T-cell (primary cell): ENCODE results near the gene IFT52. TPM values are rescaled to one million over a fixed set of nuclear protein-coding genes. Genes with fewer than 3 reads are reported as not detected.
A peak's percentile ranks its signal among the peaks of the same experiment; 100 is the strongest.

ENCODE experiments used
- ATAC-seq, 4 experiments: fragments of 200-7000 bp in 3 of 4; fragments of 150-1000 bp in 1 of 4; cut with Tn5 transposase; replicated peaks in 1 of 4; 1 replicate in 3 of 4; 2 replicates in 1 of 4; pipeline ENCODE4 v1.10.0; 2021; ENCODE audit warnings: moderate library complexity in 3 of 4, mild to moderate bottlenecking in 2 of 4, moderate number of reproducible peaks in 1 of 4
- CTCF ChIA-PET, 2 donors: fragments of 300-600 bp; sonication (Branson Sonifier 250); formaldehyde crosslinking; loops; one replicate each; lab custom pipeline; 2022; ENCODE audit warnings: antibody characterized with exemption in 2 of 2; lab: Charles Lee
- POLR2A ChIA-PET, 2 donors: fragments of 300-600 bp; sonication (Branson Sonifier 250); formaldehyde crosslinking; loops; one replicate each; lab custom pipeline; 2022; ENCODE audit warnings: antibody characterized with exemption in 2 of 2; lab: Charles Lee
- DNase-seq, 35 experiments: peaks; one replicate each; pipeline versions ENCODE4 v3.0.0 to v3.0.0-alpha.2; 2013 to 2023
- H3K27ac ChIP-seq: one replicate; pipeline ENCODE4 v1.5.1; 2013; ENCODE audit warnings: low read length
- H3K27me3 ChIP-seq, 2 experiments: replicated peaks in 1 of 2; 1 replicate in 1 of 2; 2 replicates in 1 of 2; pipeline versions ENCODE4 v1.6.1 to v1.7.0; 2013; ENCODE audit warnings: low read length in 1 of 2, mixed read lengths in 1 of 2; ENCODE audit not compliant: control insufficient read depth in 2 of 2, insufficient read depth in 2 of 2; ENCODE audit errors: extremely low read depth in 1 of 2
- H3K36me3 ChIP-seq, 2 donors: 1 replicate in 1 of 2; 2 replicates in 1 of 2; pipeline versions ENCODE4 v1.6.1 to v1.7.0; 2013; ENCODE audit warnings: low read length in 1 of 2; ENCODE audit not compliant: control insufficient read depth in 2 of 2, insufficient read depth in 1 of 2; ENCODE audit errors: extremely low read depth in 1 of 2
- H3K4me1 ChIP-seq, 2 experiments: 1 replicate in 1 of 2; 2 replicates in 1 of 2; pipeline versions ENCODE4 v1.6.1 to v1.7.0; 2013; ENCODE audit warnings: low read length in 2 of 2, mixed read lengths in 1 of 2; ENCODE audit not compliant: insufficient read depth in 2 of 2, control insufficient read depth in 1 of 2; ENCODE audit errors: extremely low read depth in 1 of 2
- H3K4me3 ChIP-seq, 2 donors: 1 replicate in 1 of 2; 2 replicates in 1 of 2; pipeline versions ENCODE4 v1.5.1 to v1.7.0; 2013; ENCODE audit warnings: mild to moderate bottlenecking in 2 of 2, low read length in 1 of 2, moderate library complexity in 1 of 2; ENCODE audit not compliant: control insufficient read depth in 1 of 2; ENCODE audit errors: extremely low read depth in 1 of 2
- H3K9me3 ChIP-seq: 2 replicates; pipeline ENCODE4 v1.7.0; 2013
- H3K27ac Mint-ChIP-seq, 2 donors: one replicate each; pipeline ENCODE4 v1.8.0; 2020 to 2021; ENCODE audit warnings: mild to moderate bottlenecking in 2 of 2, mixed read lengths in 2 of 2
- H3K27me3 Mint-ChIP-seq, 2 donors: one replicate each; pipeline ENCODE4 v1.8.0; 2021 to 2022; ENCODE audit warnings: mixed read lengths in 2 of 2
- H3K36me3 Mint-ChIP-seq: one replicate; pipeline ENCODE4 v1.8.0; 2021; ENCODE audit warnings: mixed read lengths
- H3K4me1 Mint-ChIP-seq, 3 donors: one replicate each; pipeline ENCODE4 v1.8.0; 2020 to 2022; ENCODE audit warnings: mixed read lengths in 3 of 3, mild to moderate bottlenecking in 1 of 3
- H3K4me3 Mint-ChIP-seq, 3 donors: one replicate each; pipeline ENCODE4 v1.8.0; 2020 to 2022; ENCODE audit warnings: mild to moderate bottlenecking in 3 of 3, mixed read lengths in 3 of 3, moderate library complexity in 3 of 3
- H3K9me3 Mint-ChIP-seq, 3 donors: one replicate each; pipeline ENCODE4 v1.8.0; 2020 to 2022; ENCODE audit warnings: mixed read lengths in 3 of 3
- WGBS: methylation state at CpG from one replicate; pipeline ENCODE4 v1.1.5; 2013; ENCODE audit warnings: missing lambda C conversion rate; ENCODE audit not compliant: insufficient coverage; 5-methylcytosine and 5-hydroxymethylcytosine counted together
- total RNA-seq, 35 experiments: library from RNA in 6 of 35; stranded (reverse) in 6 of 35; fragments of 120-200 nt in 1 of 35; gene quantifications; one replicate each; pipeline versions ENCODE4 v1.2.1 to v1.2.4 and lab custom pipeline; 2013 to 2026

IFT52 gene
- total RNA-seq, 5 donors from 2014 or later (not counting 1 experiment from before 2014, with no cell fraction given), result 11.4 to 16.0 (median 13.9) TPM

DNA sequence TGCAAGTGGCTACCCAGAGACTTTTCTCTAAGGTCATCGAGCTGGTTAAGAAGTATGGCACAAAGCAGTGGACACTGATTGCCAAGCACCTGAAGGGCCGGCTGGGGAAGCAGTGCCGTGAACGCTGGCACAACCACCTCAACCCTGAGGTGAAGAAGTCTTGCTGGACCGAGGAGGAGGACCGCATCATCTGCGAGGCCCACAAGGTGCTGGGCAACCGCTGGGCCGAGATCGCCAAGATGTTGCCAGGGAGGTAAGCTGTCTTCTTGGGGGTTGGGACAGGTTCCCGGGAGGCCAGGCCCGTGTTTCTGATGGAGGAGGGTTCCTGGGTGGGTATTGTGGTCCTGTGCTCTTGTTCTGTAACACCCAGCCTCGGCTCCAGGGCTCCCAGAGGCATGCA lies 96.1 kb downstream of the IFT52 start:
- Histone ChIP-seq H3K36me3 (no peaks in the 10 kb centered on the region), H3K4me3 (no peak overlapping the region), H3K4me1 (peaks cover 0 to under 1% of the 10 kb centered on the region in 2 experiments), H3K9me3 (no peaks in the 10 kb centered on the region), H3K27me3 (no peaks in the 10 kb centered on the region), H3K27ac (no peak overlapping the region)
- H3K4me3 Mint-ChIP-seq, result no peak overlapping the region
- ChIA-PET POLR2A (interaction anchor here in 1 of 2 donors (0.6 kb wide), 1 partner anchor 13 kb away, joined by 4 read pairs; no protein-coding TSS in a partner anchor), CTCF (no interaction called here)
- no peaks in the 10 kb centered on the region for H3K36me3 Mint-ChIP-seq
- DNase-seq (no peak), ATAC-seq (no peak)
- H3K4me1 Mint-ChIP-seq, result peaks cover 0 to 2% (median 0%) of the 10 kb centered on the region in 3 donors
- no peaks in the 10 kb centered on the region for H3K9me3 Mint-ChIP-seq
- no peaks in the 10 kb centered on the region for H3K27me3 Mint-ChIP-seq
- WGBS, result 95% methylated on average over 13 of the region's 13 CpGs
- no peak overlapping the region for H3K27ac Mint-ChIP-seq

DNA sequence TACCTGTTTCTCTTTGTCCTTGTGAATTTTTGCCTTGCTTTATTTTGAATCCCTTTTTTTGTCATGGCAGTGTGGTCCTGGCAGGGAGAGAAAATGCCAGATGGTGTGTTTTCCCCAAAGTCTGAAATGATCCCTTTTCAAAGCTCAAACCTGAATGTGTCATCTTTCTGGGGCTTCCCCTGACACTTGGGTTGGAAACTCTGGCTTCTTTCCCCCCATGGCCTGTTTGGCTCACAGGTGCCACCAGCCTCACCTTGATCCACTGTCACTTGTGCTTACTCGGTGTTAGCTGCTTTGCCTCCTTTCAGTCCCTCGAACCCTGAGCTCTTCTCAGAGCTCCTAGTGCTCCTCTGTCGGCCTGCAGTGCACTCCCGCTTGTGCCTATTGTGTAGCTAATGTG lies 98.4 kb downstream of the IFT52 start:
- WGBS, result 100% methylated on average over 1 of the region's 4 CpGs
- Histone ChIP-seq H3K9me3 (no peaks in the 10 kb centered on the region), H3K27me3 (no peaks in the 10 kb centered on the region), H3K4me1 (peaks cover 0 to 4% of the 10 kb centered on the region in 2 experiments), H3K4me3 (no peak overlapping the region), H3K27ac (no peak overlapping the region), H3K36me3 (no peaks in the 10 kb centered on the region)
- no peak for ATAC-seq
- DNase-seq, result no peak
- Mint-ChIP-seq H3K4me1 (peaks cover 0 to 2% (median 0%) of the 10 kb centered on the region in 3 donors), H3K36me3 (no peaks in the 10 kb centered on the region), H3K27me3 (no peaks in the 10 kb centered on the region), H3K4me3 (no peak overlapping the region), H3K27ac (no peak overlapping the region), H3K9me3 (no peaks in the 10 kb centered on the region)
- ChIA-PET CTCF (no interaction called here), POLR2A (no interaction called here)

DNA sequence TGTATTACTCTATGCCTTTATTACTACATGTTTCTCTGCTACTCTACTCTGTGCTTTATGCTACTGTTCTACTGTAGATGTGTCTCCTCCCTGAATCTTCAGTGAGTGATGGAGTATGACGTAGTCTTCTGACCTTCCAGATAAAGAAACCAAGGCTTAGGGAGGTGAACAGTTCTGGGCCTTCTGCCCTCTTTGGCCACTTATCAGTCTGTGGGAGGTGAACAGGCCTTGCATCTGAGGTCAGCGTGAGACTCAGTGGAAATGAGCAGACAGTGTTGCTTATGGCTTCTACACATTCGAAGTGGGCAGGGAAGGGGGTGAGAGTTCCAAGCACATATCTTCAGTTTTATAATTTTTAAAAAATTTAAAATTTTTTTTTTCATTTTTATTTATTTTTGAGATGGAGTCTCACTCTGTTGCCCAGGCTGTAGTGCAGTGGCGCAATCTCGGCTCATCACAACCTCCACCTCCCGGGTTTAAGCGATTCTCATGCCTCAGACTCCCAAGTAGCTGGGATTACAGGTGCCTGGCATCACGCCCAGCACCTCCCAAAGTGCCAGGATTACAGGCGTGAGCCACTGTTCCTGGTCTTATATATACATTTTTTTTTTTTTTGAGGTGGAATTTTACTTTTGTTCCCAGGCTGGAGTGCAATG lies 100.3 kb downstream of the IFT52 start:
- H3K27me3 ChIP-seq, result no peaks in the 10 kb centered on the region
- WGBS, result 100% methylated on average over 1 of the region's 9 CpGs
- Mint-ChIP-seq H3K4me3 (no peak overlapping the region), H3K36me3 (no peaks in the 10 kb centered on the region), H3K27me3 (no peaks in the 10 kb centered on the region), H3K9me3 (no peaks in the 10 kb centered on the region), H3K27ac (no peak overlapping the region), H3K4me1 (peaks cover 0 to 4% (median 0%) of the 10 kb centered on the region in 3 donors)
- no peak overlapping the region for H3K27ac ChIP-seq
- ChIA-PET CTCF (interaction anchor here (0.5 to 1.1 kb wide), 4 partner anchors 42 to 570 kb away, joined by 3 to 5 read pairs (median 4); no protein-coding TSS in a partner anchor), POLR2A (no interaction called here)
- H3K36me3 ChIP-seq, result no peaks in the 10 kb centered on the region
- no peak overlapping the region for H3K4me3 ChIP-seq
- peaks cover 0 to 4% of the 10 kb centered on the region in 2 experiments for H3K4me1 ChIP-seq
- no peaks in the 10 kb centered on the region for H3K9me3 ChIP-seq
- DNase-seq, result no peak
- ATAC-seq, result no peak

DNA sequence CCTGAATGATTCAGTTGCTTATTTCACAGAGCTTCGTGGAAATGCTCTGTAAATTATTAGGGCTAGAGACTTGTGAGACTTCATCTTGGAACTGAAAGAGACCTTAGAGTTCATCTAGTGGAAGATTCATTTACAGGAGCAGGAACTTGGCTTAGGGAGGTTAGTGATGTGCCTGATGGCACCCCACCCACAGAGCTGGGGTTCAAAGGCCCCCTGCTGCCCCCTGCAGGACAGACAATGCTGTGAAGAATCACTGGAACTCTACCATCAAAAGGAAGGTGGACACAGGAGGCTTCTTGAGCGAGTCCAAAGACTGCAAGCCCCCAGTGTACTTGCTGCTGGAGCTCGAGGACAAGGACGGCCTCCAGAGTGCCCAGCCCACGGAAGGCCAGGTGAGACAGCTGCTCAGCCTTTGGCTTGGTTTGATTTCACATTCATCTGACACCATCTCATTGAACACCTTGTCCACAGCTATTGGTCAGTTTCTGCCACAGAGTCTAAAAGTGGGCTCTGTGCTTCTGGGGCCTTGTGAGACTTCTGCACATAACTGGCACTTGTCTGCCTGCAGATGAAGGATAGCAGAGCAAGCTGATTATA lies 101.3 kb downstream of the IFT52 start:
- Mint-ChIP-seq H3K27me3 (no peaks in the 10 kb centered on the region), H3K4me1 (peaks cover 0 to 4% (median 0%) of the 10 kb centered on the region in 3 donors), H3K9me3 (no peaks in the 10 kb centered on the region), H3K27ac (no peak overlapping the region), H3K4me3 (no peak overlapping the region), H3K36me3 (no peaks in the 10 kb centered on the region)
- H3K27me3 ChIP-seq, result no peaks in the 10 kb centered on the region
- peaks cover 0 to 4% of the 10 kb centered on the region in 2 experiments for H3K4me1 ChIP-seq
- 93% methylated on average over 5 of the region's 5 CpGs for WGBS
- ChIA-PET CTCF (interaction anchor here (0.5 to 1.1 kb wide), 5 partner anchors 39 to 569 kb away, joined by 3 to 5 read pairs (median 4); no protein-coding TSS in a partner anchor), POLR2A (no interaction called here)
- peak in 3 of 4 experiments; percentile 40 to 52 (median 41) for ATAC-seq
- H3K36me3 ChIP-seq, result no peaks in the 10 kb centered on the region
- H3K9me3 ChIP-seq, result no peaks in the 10 kb centered on the region
- no peak overlapping the region for H3K27ac ChIP-seq
- no peak overlapping the region for H3K4me3 ChIP-seq
- DNase-seq, result peak in 26 of 35 experiments; percentile 11 to 59 (median 27)

DNA sequence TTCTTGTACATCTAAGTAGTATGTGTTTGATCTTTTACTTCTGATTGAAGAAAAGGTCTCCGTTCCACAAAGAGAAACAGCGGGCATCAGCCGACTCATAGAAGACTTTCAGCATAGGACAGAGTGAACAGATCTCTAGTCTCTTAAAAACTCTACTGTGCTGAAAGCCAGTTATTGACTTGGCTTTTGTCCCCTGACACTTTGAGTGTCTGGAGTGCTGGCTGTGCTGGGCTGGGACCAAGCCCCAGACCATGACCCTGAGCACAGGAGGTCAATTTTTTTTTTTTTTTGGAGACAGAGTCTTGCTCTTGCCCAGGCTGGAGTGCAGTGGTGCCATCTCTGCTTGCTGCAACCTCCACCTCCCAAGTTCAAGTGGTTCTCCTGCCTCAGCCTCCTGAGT lies 104.0 kb downstream of the IFT52 start:
- H3K4me1 ChIP-seq, result peaks cover 0 to 7% of the 10 kb centered on the region in 2 experiments
- Mint-ChIP-seq H3K36me3 (no peaks in the 10 kb centered on the region), H3K27ac (peak overlapping the region in 1 of 2 donors; percentile 13), H3K4me1 (peaks cover 4 to 8% (median 4%) of the 10 kb centered on the region in 3 donors), H3K9me3 (no peaks in the 10 kb centered on the region), H3K4me3 (no peak overlapping the region), H3K27me3 (no peaks in the 10 kb centered on the region)
- H3K27ac ChIP-seq, result no peak overlapping the region
- WGBS, result 71% methylated on average over 1 of the region's 3 CpGs
- no peak overlapping the region for H3K4me3 ChIP-seq
- DNase-seq, result no peak
- ChIA-PET CTCF (no interaction called here), POLR2A (no interaction called here)
- no peaks in the 10 kb centered on the region for H3K27me3 ChIP-seq
- ATAC-seq, result no peak
- H3K9me3 ChIP-seq, result no peaks in the 10 kb centered on the region
- no peaks in the 10 kb centered on the region for H3K36me3 ChIP-seq

DNA sequence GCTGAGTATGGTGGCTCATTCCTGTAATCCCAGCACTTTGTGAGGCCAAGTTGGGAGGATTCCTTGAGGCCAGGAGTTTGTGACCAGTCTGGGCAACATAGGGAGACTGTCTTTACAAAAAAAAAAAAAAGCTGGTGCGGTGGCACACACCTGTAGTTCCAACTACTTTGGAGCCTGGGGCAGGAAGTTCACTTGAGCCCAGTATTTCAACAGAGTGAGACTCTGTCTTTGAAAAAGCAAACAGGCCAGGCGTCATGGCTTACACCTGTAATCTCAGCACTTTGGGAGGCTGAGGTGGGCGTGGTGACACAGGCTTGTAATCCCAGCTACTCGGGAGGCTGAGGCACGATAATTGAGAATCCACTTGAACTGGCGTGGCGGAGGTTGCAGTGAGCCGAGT lies 104.8 kb downstream of the IFT52 start:
- ATAC-seq, result no peak
- Histone ChIP-seq H3K4me1 (peaks cover 0 to 15% of the 10 kb centered on the region in 2 experiments), H3K27me3 (no peaks in the 10 kb centered on the region), H3K27ac (no peak overlapping the region), H3K36me3 (no peaks in the 10 kb centered on the region), H3K9me3 (no peaks in the 10 kb centered on the region), H3K4me3 (no peak overlapping the region)
- Mint-ChIP-seq H3K4me1 (peaks cover 11 to 16% (median 12%) of the 10 kb centered on the region in 3 donors), H3K4me3 (no peak overlapping the region), H3K27ac (no peak overlapping the region), H3K27me3 (no peaks in the 10 kb centered on the region), H3K36me3 (no peaks in the 10 kb centered on the region), H3K9me3 (no peaks in the 10 kb centered on the region)
- ChIA-PET CTCF (no interaction called here), POLR2A (no interaction called here)
- no peak for DNase-seq
- WGBS, result 100% methylated on average over 5 of the region's 8 CpGs
